Prostate gland (tissue), 2 donors: ENCODE results near the gene UTP4. TPM values are rescaled to one million over a fixed set of nuclear protein-coding genes. Genes with fewer than 3 reads are reported as not detected.

ENCODE experiments used
- DNase-seq: peaks from one replicate; pipeline ENCODE4 v3.0.0-alpha.2; 2019; ENCODE audit warnings: low spot score
- H3K27ac ChIP-seq, 2 donors: fragments of 200-600 bp; sonication (generic); 2 replicates each; pipeline ENCODE4 v1.5.1; 2017 to 2019
- H3K27me3 ChIP-seq: fragments of 200-600 bp; sonication (generic); replicated peaks from 2 replicates; pipeline ENCODE4 v1.5.1; 2019; ENCODE audit not compliant: insufficient read depth
- H3K36me3 ChIP-seq, 2 donors: fragments of 200-600 bp; sonication (generic); 1 replicate in 1 of 2; 2 replicates in 1 of 2; pipeline versions ENCODE4 v1.5.1 to v1.8.1; 2017 to 2019
- H3K4me1 ChIP-seq: fragments of 200-600 bp; sonication (generic); replicated peaks from 2 replicates; pipeline ENCODE4 v1.5.1; 2019
- H3K4me3 ChIP-seq, 2 donors: fragments of 200-600 bp; sonication (generic); 2 replicates each; pipeline ENCODE4 v1.5.1; 2017 to 2019
- H3K9me3 ChIP-seq: fragments of 200-600 bp; sonication (generic); 2 replicates; pipeline ENCODE4 v1.5.1; 2017
- CTCF ChIP-seq, 4 experiments: fragments of 200-600 bp in 2 of 4; fragments of 450-650 bp in 2 of 4; sonication (generic) in 2 of 4; IDR thresholded peaks; 1 replicate in 3 of 4; 2 replicates in 1 of 4; pipeline ENCODE4 v1.5.1; 2016 to 2019; ENCODE audit warnings: antibody characterized with exemption in 4 of 4, mild to moderate bottlenecking in 2 of 4, moderate library complexity in 2 of 4
- POLR2A ChIP-seq: fragments of 450-650 bp; IDR thresholded peaks from one replicate; pipeline ENCODE4 v1.6.1; 2016; ENCODE audit warnings: antibody characterized with exemption, mild to moderate bottlenecking
- POLR2AphosphoS5 ChIP-seq: sonication (generic); formaldehyde crosslinking; IDR thresholded peaks from one replicate; pipeline ENCODE4 v1.6.1; 2017; ENCODE audit warnings: antibody characterized with exemption
- whole genome bisulfite sequencing: methylation state at CpG from one replicate; pipeline ENCODE4 v1.1.5; 2018; 5-methylcytosine and 5-hydroxymethylcytosine counted together
- intact Hi-C: fragments of 100-400 bp; cut with DNase I; formaldehyde crosslinking; loops from one replicate; pipeline ENCODE4 v1.14.2; 2022
- total RNA-seq, 2 donors: library from RNA; depleted of rRNA; stranded (reverse); fragments of >200 nt; gene quantifications; one replicate each; pipeline ENCODE4 v1.1.0, GENCODE V29; 2016

UTP4 gene
- total RNA-seq, 2 donors from 2014 or later, result 18.4 to 51.0 TPM

GRCh38 chr16:69108064-69108904 is 24.2 kb upstream of the UTP4 start:
- Histone ChIP-seq H3K4me3 (no peak overlapping the region), H3K27ac (no peak overlapping the region)

DNA sequence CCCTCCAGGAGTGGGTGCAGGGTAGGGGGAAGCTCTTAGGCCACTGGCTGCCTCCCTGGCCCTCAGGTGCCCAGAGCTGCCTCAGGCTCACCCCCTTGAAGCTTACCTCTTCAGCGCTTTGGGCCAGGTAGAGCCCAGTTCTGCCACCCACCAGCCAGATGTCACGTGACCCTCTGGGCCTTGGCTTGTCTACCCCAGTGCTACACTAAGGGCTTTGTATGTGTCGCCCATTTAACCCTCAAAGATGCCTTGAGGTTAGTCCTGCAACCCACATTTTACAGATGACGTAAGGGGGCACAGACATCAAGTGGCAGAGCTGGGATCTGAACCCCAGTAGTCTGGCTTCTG is 23.6 kb upstream of the UTP4 start:
- intact Hi-C loops, result loop anchor here (5.0 kb wide), 2 partner anchors 172 to 262 kb away; no protein-coding TSS in a partner anchor
- H3K27ac ChIP-seq, result no peak overlapping the region

More at GRCh38 chr16:69108064-69108904, 24.2 kb upstream of the UTP4 start:
- H3K9me3 ChIP-seq, result no peaks in the 10 kb centered on the region
- no peaks in the 10 kb centered on the region for H3K27me3 ChIP-seq
- H3K36me3 ChIP-seq, result no peaks in the 10 kb centered on the region
- no peak for DNase-seq
- intact Hi-C loops, result loop anchor here (5.0 kb wide), 2 partner anchors 171 to 261 kb away; no protein-coding TSS in a partner anchor
- WGBS, result 46% methylated on average over 9 of the region's 9 CpGs
- no peak for TF ChIP-seq POLR2AphosphoS5
- no peak for TF ChIP-seq POLR2A
- TF ChIP-seq CTCF (IDR thresholded peaks at IDR 0.05), result no peak
- H3K4me1 ChIP-seq, result peaks cover 15% of the 10 kb centered on the region

GRCh38 chr16:69109486-69110270 is 22.8 kb upstream of the UTP4 start:
- no peak overlapping the region for H3K4me3 ChIP-seq
- TF ChIP-seq CTCF (IDR thresholded peaks at IDR 0.05) (no peak), POLR2AphosphoS5 (no peak), POLR2A (no peak)
- peaks cover 15% of the 10 kb centered on the region for H3K4me1 ChIP-seq
- H3K27me3 ChIP-seq, result no peaks in the 10 kb centered on the region
- no peak overlapping the region for H3K27ac ChIP-seq
- DNase-seq, result no peak
- 94% methylated on average over 46 of the region's 48 CpGs for WGBS
- no peaks in the 10 kb centered on the region for H3K36me3 ChIP-seq
- intact Hi-C loops, result loop anchor here (5.0 kb wide), 2 partner anchors 172 to 262 kb away; no protein-coding TSS in a partner anchor
- no peaks in the 10 kb centered on the region for H3K9me3 ChIP-seq

More for the DNA sequence above, 23.6 kb upstream of the UTP4 start:
- H3K36me3 ChIP-seq, result no peaks in the 10 kb centered on the region
- 91% methylated on average over 4 of the region's 4 CpGs for WGBS
- no peaks in the 10 kb centered on the region for H3K27me3 ChIP-seq
- no peak for DNase-seq
- no peak for TF ChIP-seq CTCF (IDR thresholded peaks at IDR 0.05)
- no peak for TF ChIP-seq POLR2AphosphoS5
- TF ChIP-seq POLR2A, result no peak
- H3K9me3 ChIP-seq, result no peaks in the 10 kb centered on the region
- H3K4me1 ChIP-seq, result peaks cover 15% of the 10 kb centered on the region
- H3K4me3 ChIP-seq, result no peak overlapping the region

- no peak overlapping the region for H3K4me3 ChIP-seq
- H3K4me1 ChIP-seq, result peaks cover 15% of the 10 kb centered on the region
- no peaks in the 10 kb centered on the region for H3K9me3 ChIP-seq
- TF ChIP-seq POLR2AphosphoS5, result no peak
- TF ChIP-seq POLR2A, result no peak
- TF ChIP-seq CTCF (IDR thresholded peaks at IDR 0.05), result no peak
- DNase-seq, result no peak
- no peaks in the 10 kb centered on the region for H3K36me3 ChIP-seq
- intact Hi-C loops, result no loop called here
- 95% methylated on average over 7 of the region's 7 CpGs for WGBS
- no peaks in the 10 kb centered on the region for H3K27me3 ChIP-seq
- H3K27ac ChIP-seq, result no peak overlapping the region
Measured at GRCh38 chr16:69110406-69110805, 22.0 kb upstream of the UTP4 start.
